Keratinocyte (primary cell): Measurements from ENCODE around the gene CBX2.

Source experiments
- EZH2 ChIP-seq: IDR thresholded peaks from one replicate; pipeline ENCODE4 v1.6.1; 2012; ENCODE audit warnings: inconsistent platforms, mild to moderate bottlenecking, low read length, moderate library complexity
- TF ChIP-seq, protein P1 (sequence below), 3 experiments: IDR thresholded peaks in 1 of 3; conservative IDR thresholded peaks in 1 of 3; optimal IDR thresholded peaks in 1 of 3; 2 replicates in 2 of 3; 3 replicates in 1 of 3; pipeline versions ENCODE3 to v1.5.1; 2011; ENCODE audit warnings: low read length in 3 of 3, mild to moderate bottlenecking in 3 of 3, moderate library complexity in 2 of 3, control low read depth in 1 of 3, inconsistent platforms in 1 of 3; ENCODE audit not compliant: insufficient read depth in 2 of 3; ENCODE audit errors: extremely low read depth in 1 of 3

DNA sequence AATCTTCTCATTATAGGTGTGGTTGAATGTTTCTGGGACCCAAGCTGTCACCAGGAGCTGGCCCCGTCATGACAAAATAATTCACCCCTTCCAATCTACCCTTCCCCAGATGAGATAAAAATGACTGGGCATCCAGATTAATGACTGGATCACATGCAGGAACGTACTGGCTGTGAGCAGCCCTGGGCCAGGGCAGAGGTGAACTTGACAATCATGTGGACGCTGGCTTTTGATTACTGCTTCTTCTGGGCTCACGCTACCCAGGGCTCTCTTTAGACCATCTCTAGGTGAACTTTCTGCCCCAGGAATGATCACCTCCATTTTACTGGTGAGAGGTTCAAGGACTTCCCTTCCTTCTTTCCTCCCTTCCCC is 43.0 kb downstream of the CBX2 start:
- TF ChIP-seq, protein P1, sequence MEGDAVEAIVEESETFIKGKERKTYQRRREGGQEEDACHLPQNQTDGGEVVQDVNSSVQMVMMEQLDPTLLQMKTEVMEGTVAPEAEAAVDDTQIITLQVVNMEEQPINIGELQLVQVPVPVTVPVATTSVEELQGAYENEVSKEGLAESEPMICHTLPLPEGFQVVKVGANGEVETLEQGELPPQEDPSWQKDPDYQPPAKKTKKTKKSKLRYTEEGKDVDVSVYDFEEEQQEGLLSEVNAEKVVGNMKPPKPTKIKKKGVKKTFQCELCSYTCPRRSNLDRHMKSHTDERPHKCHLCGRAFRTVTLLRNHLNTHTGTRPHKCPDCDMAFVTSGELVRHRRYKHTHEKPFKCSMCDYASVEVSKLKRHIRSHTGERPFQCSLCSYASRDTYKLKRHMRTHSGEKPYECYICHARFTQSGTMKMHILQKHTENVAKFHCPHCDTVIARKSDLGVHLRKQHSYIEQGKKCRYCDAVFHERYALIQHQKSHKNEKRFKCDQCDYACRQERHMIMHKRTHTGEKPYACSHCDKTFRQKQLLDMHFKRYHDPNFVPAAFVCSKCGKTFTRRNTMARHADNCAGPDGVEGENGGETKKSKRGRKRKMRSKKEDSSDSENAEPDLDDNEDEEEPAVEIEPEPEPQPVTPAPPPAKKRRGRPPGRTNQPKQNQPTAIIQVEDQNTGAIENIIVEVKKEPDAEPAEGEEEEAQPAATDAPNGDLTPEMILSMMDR (optimal IDR thresholded peaks at IDR 0.05 in 1 of 3, IDR thresholded peaks at IDR 0.05 in 1 of 3, conservative IDR thresholded peaks at IDR 0.05 in 1 of 3; ENCODE audit: extremely low read depth in 1 of 3, insufficient read depth in 2 of 3, low read length in 3 of 3) = no peak
- TF ChIP-seq EZH2 = no peak
